HL-60 (cell line): Measurements from ENCODE around the gene HS6ST3.

Source experiments
- POLR2AphosphoS5 ChIP-seq: IDR thresholded peaks from 2 replicates; pipeline ENCODE4 v1.6.1; 2012; ENCODE audit warnings: low read depth
- TF ChIP-seq, protein P1 (sequence below): IDR thresholded peaks from one replicate; pipeline ENCODE4 v1.5.1; 2011; ENCODE audit warnings: low read length, control low read depth, inconsistent platforms; ENCODE audit not compliant: insufficient read depth

DNA sequence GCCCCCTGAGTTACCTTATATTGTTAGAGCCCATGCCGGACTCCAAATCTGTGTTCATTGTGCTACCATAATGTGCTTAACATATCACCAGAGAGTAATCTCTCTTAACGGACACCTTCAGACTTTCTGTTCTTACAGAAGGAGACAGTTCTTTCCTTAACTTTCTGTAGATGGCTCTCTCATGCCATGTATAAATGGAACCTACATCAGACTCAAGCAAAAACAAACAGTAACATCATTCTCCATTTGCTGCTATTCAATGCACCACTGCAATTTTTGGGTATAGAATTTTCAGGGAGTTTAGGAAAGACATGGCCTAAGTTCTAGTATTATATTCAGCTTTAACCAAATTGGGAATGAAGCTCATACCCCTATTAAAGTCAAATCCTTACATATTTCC, 24.1 kb upstream of the HS6ST3 start:
- TF ChIP-seq, protein P1, sequence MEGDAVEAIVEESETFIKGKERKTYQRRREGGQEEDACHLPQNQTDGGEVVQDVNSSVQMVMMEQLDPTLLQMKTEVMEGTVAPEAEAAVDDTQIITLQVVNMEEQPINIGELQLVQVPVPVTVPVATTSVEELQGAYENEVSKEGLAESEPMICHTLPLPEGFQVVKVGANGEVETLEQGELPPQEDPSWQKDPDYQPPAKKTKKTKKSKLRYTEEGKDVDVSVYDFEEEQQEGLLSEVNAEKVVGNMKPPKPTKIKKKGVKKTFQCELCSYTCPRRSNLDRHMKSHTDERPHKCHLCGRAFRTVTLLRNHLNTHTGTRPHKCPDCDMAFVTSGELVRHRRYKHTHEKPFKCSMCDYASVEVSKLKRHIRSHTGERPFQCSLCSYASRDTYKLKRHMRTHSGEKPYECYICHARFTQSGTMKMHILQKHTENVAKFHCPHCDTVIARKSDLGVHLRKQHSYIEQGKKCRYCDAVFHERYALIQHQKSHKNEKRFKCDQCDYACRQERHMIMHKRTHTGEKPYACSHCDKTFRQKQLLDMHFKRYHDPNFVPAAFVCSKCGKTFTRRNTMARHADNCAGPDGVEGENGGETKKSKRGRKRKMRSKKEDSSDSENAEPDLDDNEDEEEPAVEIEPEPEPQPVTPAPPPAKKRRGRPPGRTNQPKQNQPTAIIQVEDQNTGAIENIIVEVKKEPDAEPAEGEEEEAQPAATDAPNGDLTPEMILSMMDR, result no peak
- no peak for TF ChIP-seq POLR2AphosphoS5
